Mucosa of rectum (tissue), 2 donors: ENCODE data around the gene CXCL11.
A peak's percentile ranks its signal among the peaks of the same experiment; 100 is the strongest.

Experiments used
- H3K27ac ChIP-seq, 2 donors: one replicate each; pipeline ENCODE4 v1.7.0; 2013; ENCODE audit warnings: inconsistent platforms in 2 of 2, low read depth in 2 of 2, low read length in 2 of 2
- H3K27me3 ChIP-seq, 2 donors: one replicate each; pipeline ENCODE4 v1.7.0; 2013; ENCODE audit warnings: low read length in 2 of 2; ENCODE audit not compliant: control insufficient read depth in 2 of 2, insufficient read depth in 2 of 2
- H3K36me3 ChIP-seq, 2 donors: one replicate each; pipeline ENCODE4 v1.7.0; 2013; ENCODE audit warnings: low read length in 2 of 2; ENCODE audit not compliant: control insufficient read depth in 2 of 2, insufficient read depth in 2 of 2
- H3K4me1 ChIP-seq, 2 donors: one replicate each; pipeline ENCODE4 v1.7.0; 2013; ENCODE audit warnings: low read length in 2 of 2, mild to moderate bottlenecking in 1 of 2; ENCODE audit not compliant: control insufficient read depth in 2 of 2, insufficient read depth in 2 of 2
- H3K4me3 ChIP-seq, 2 donors: one replicate each; pipeline ENCODE4 v1.7.0; 2013; ENCODE audit warnings: low read length in 2 of 2
- H3K9ac ChIP-seq, 2 donors: one replicate each; pipeline ENCODE4 v1.7.0; 2013; ENCODE audit warnings: low read length in 2 of 2, low read depth in 1 of 2, mild to moderate bottlenecking in 1 of 2
- H3K9me3 ChIP-seq, 2 donors: one replicate each; pipeline ENCODE4 v1.7.0; 2013; ENCODE audit warnings: low read length in 2 of 2; ENCODE audit not compliant: control insufficient read depth in 2 of 2
- donor health status: healthy.
- donor health status: Normal muscosa, but diverticular disease.

CXCL11 gene

DNA sequence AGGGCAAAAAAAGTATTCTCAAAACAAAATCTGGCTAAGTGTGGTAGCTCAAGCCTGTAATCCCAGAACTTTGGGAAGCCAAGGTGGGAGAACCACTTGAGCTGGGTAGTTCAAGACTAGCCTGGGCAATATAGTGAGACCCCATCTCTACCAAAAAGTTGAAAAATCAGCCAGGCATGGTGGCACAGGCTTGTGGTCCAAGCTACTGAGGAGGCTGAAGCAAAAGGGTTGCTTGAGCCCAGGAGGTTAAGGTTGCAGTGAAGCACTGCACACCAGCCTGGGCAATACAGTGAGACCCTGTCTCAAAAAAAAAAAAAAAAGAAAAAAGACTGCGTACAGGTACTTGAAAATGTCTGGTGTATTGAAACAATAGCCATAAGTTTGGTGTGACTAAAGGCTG is 43.4 kb downstream of the CXCL11 start:
- H3K36me3 ChIP-seq: no peaks in the 10 kb centered on the region
- no peaks in the 10 kb centered on the region for H3K9me3 ChIP-seq
- H3K9ac ChIP-seq: no peak overlapping the region
- no peak overlapping the region for H3K27ac ChIP-seq
- peaks cover 5 to 12% of the 10 kb centered on the region in 2 donors for H3K4me1 ChIP-seq
- no peaks in the 10 kb centered on the region for H3K27me3 ChIP-seq
- no peak overlapping the region for H3K4me3 ChIP-seq

DNA sequence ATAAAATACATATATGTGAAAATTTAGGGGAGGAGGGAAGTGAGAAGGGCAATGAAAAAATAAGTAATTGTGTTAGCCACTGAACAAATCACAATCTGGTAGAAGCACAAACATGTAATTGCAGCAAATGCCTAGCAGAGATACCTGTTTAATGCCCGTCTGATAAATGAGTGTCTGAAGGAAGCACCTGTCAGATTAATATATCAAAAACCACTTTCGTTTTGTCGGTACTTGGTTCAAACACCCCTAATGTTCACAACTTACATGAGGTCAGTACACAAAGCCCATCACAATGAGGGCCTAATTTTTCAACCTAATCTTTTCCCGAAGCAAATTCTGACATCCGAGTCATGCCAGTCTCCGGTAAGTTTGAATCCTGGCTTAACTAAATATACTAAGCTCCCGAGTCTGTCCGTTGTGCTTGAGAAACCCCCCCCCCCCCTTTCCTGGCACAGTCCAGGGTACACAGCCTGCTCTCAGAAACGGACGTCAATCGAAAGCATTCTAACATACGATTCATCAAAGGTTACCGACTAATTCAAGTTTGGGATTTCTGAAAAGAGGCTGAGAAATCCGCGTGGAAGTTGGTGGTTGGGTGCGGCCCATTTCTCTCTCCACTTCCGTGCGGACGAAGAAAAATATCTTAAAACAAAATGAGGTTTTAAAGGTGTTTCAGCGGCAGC is 45.9 kb downstream of the CXCL11 start:
- peak overlapping the region; percentile 91 to 95 for H3K4me3 ChIP-seq
- H3K9ac ChIP-seq: peak overlapping the region; percentile 69 to 80
- no peaks in the 10 kb centered on the region for H3K27me3 ChIP-seq
- peaks cover 5 to 12% of the 10 kb centered on the region in 2 donors for H3K4me1 ChIP-seq
- H3K27ac ChIP-seq: peak overlapping the region in 1 of 2 donors; percentile 26
- no peaks in the 10 kb centered on the region for H3K36me3 ChIP-seq
- no peaks in the 10 kb centered on the region for H3K9me3 ChIP-seq

DNA sequence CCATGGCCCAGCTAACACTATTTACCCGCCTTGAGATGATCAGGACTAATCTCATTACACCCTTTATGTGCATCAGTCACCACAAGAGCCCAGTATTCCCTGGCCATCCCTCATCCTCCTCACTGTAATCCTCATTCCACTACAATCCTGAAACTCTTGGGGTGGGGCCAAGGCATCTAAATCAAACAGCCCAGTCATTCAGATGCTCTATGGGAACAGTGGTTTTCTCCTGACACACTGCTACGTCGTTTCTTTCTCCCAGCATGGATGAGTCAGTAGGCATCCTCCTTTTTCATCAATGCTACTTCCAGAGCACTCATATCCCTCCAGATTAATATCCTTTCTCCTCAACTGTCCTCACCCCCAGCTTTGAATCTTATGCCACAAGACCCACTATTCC is 50.8 kb downstream of the CXCL11 start:
- H3K9ac ChIP-seq: no peak overlapping the region
- H3K27me3 ChIP-seq: no peaks in the 10 kb centered on the region
- H3K36me3 ChIP-seq: peaks cover 9 to 15% of the 10 kb centered on the region in 2 donors
- H3K4me3 ChIP-seq: no peak overlapping the region
- H3K4me1 ChIP-seq: peaks cover 5 to 10% of the 10 kb centered on the region in 2 donors
- H3K9me3 ChIP-seq: no peaks in the 10 kb centered on the region
- H3K27ac ChIP-seq: no peak overlapping the region
